IPS-NIHi7 (cell line): ENCODE results near the gene SETBP1.

Experiments used
- DNase-seq: peaks from one replicate; pipeline ENCODE4 v3.0.0; 2012; ENCODE audit warnings: mixed read lengths; ENCODE audit errors: extremely low spot score

The SETBP1 gene

GRCh38 chr18:44816050-44816449 lies 135.4 kb downstream of the SETBP1 start:
- peak; percentile 26 for DNase-seq

DNA sequence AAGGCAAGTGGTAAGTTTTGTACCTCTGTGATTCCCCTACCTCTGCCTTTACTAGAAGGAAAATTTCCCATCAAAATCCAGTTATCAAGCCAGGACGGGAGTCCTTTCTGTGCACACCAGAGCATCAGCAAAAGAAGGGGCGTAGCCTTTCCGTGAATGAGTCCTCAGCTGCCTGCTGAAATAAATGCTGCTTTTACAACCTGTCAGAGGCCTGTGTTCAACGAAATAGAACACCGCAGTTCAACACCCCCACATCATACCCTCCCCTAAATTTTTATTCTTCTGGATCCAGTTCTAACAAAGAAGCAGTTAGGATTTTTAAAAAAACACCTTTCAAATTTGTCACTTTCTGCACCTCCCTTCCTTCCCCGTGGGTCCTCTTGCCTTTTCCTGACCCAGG lies 135.8 kb downstream of the SETBP1 start:
- no peak for DNase-seq

- DNase-seq: no peak
Observed at GRCh38 chr18:44817831-44818473, 137.3 kb downstream of the SETBP1 start.

GRCh38 chr18:44818668-44819403 lies 138.1 kb downstream of the SETBP1 start:
- DNase-seq: no peak

GRCh38 chr18:44819944-44820510 lies 139.3 kb downstream of the SETBP1 start:
- no peak for DNase-seq

DNA sequence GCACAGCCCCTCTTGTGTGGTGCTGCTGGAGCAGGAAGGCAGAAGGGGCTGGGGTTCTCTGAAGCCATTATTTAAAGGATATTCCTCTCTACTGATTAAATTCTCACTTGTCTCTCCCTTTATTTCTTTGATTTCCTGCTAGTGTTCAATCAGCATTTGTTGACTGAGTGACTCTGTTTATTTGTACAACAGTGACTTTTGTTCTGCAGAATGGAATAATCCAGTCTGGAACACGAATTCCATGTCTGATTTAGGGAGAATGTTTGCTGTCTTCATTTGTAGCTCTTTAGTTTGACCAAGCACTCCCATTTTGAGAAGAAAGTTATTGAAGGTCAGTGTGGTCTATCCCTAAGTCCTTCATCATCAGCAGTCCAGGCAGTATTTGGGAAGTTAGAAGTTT lies 141.2 kb downstream of the SETBP1 start:
- DNase-seq: no peak

- no peak for DNase-seq
Observed at GRCh38 chr18:44823286-44823685, 142.6 kb downstream of the SETBP1 start.

GRCh38 chr18:44823782-44824181 lies 143.1 kb downstream of the SETBP1 start:
- no peak for DNase-seq

DNA sequence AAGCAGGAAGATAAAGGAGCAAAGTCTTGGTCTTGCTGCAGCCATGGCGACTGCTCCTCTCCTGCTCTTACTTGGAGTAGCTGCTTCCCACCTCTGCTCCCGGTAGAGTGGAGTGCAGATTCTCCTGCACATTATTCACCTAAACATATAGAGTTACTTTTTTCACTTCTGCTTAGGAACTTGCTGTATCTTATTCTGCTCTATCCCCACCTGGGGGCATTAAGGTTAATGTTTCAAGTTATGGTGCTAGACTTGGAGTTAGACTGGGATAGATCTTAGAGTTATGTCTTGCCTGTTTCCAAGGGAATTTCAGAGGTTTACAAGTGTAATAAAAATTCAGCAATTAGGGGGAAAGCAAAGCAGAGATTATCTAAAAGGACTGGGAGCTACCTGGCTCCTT lies 144.2 kb downstream of the SETBP1 start:
- no peak for DNase-seq

GRCh38 chr18:44826418-44827259 lies 146.0 kb downstream of the SETBP1 start:
- DNase-seq: no peak

DNA sequence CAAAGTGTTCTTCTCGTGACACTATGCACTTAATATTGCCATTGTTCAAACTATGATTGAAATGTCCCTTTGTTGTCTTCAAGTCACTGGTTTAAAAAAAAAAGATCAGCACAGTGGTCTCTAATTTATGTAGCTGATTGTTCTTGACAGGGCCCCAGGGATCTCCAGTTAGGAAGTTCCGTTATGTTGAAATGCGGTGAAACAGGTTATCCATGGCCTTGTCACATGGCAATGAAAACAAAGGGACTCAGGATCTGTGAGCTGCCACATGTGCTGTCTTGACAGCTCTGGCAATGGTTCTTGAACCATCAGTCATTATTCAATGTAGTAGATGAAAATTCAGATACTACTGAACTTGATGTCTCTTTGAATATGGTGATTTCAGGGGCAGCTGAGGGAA lies 147.4 kb downstream of the SETBP1 start:
- DNase-seq: no peak

DNA sequence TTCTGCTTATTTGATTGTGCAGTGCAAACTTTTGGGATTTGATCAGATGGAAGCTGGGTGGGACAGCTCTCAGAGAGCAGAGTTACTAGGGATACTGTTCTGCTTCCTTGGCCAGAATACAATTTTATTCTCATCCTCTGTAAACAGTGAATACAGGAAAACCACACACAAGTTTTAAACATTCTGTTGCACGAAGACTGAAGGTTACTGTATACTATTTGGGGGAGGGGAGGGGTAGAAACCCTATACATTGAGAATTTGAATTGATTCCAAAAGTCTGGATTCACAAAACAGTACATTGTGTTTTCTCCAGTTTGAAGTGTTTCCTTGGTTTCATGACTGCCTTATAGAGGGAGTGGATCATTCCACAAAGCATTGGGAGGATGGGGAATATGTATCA lies 149.9 kb downstream of the SETBP1 start:
- DNase-seq: no peak

DNA sequence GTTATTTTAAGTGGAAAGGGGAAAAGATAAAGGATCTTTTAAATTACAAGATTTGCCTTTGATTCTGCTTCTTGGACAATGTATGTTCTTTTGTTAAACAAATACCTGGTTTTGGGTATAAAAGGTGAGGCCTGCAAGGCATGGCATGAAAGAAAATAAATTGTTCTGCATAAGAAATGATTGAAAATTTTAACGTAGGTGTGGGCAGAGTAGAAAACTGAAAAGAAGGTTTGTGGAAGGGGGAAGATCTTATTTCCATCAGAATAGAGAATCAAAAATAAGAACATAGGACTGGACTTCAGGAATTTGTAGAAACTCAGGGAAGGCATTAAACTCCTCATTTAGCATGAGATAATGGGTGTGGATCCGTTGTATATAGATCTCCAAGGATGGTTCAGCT lies 153.1 kb downstream of the SETBP1 start:
- no peak for DNase-seq

GRCh38 chr18:44834867-44835469 lies 154.3 kb downstream of the SETBP1 start:
- peak; percentile 35 for DNase-seq

DNA sequence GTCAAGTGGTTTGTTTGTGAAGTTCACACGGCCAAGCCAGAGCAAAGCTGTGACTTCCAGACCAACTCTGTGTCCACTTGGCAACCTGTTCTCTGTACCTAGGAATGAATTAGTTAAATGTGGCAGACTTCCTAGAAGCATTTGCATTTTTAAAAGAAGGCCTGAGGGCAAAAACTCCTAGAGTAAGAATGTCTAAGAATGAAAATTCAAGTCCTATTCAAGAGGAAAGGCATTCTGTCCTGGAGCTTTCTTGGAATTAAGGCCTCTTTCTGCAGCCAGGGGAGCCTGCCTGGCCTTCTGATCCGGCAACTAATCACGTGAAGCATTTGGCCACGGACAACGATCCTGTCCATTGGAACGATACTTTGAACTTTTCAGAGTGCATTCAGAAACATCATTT lies 155.0 kb downstream of the SETBP1 start:
- DNase-seq: no peak

GRCh38 chr18:44836263-44836662 lies 155.6 kb downstream of the SETBP1 start:
- DNase-seq: no peak

- DNase-seq: no peak
Observed at GRCh38 chr18:44837482-44838180, 156.9 kb downstream of the SETBP1 start.

- DNase-seq: peak; percentile 69
Observed at GRCh38 chr18:44838971-44839666, 158.4 kb downstream of the SETBP1 start.

- no peak for DNase-seq
Observed at GRCh38 chr18:44840058-44840790, 159.5 kb downstream of the SETBP1 start.

GRCh38 chr18:44841221-44841620 lies 160.5 kb downstream of the SETBP1 start:
- DNase-seq: no peak
